ENCODE data around the gene TSPAN13.

DNA sequence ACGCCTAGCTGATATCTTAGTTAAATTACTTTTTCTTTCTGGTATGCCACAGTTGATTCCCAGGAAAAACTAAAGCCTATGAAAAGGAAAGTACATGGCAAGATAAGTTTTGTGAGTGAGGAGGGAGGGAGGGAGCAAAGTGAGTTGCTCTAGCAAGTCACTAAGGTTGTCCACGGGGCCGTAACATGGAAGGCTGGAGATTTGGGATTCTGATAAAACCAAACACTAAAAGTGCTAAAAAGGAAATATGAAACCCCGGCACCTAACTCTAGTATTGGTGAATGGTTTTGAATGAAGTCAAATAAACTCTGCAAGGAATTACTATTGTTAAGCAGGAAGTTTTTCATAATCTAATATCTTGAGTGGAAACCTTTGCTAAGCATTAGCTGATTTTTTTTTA, 49.6 kb downstream of the TSPAN13 start:
- TF ChIP-seq, protein P1, sequence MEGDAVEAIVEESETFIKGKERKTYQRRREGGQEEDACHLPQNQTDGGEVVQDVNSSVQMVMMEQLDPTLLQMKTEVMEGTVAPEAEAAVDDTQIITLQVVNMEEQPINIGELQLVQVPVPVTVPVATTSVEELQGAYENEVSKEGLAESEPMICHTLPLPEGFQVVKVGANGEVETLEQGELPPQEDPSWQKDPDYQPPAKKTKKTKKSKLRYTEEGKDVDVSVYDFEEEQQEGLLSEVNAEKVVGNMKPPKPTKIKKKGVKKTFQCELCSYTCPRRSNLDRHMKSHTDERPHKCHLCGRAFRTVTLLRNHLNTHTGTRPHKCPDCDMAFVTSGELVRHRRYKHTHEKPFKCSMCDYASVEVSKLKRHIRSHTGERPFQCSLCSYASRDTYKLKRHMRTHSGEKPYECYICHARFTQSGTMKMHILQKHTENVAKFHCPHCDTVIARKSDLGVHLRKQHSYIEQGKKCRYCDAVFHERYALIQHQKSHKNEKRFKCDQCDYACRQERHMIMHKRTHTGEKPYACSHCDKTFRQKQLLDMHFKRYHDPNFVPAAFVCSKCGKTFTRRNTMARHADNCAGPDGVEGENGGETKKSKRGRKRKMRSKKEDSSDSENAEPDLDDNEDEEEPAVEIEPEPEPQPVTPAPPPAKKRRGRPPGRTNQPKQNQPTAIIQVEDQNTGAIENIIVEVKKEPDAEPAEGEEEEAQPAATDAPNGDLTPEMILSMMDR (IDR thresholded peaks at IDR 0.05; ENCODE audit: borderline replicate concordance, extremely low read depth, low read length, poor library complexity, severe bottlenecking) = no peak
- no peak for TF ChIP-seq EZH2 (IDR thresholded peaks at IDR 0.05; ENCODE audit: borderline replicate concordance, low read depth, low read length, severe bottlenecking)

Data from DND-41 (cell line).